HUES48 (cell line): ENCODE data around the gene ITPK1.

Experiments
- H3K27ac ChIP-seq: one replicate; pipeline ENCODE4 v1.7.0; 2013; ENCODE audit warnings: low read depth, low read length, inconsistent platforms
- H3K27me3 ChIP-seq: 2 replicates; pipeline ENCODE4 v1.6.1; 2013; ENCODE audit warnings: mild to moderate bottlenecking, low read length; ENCODE audit not compliant: control insufficient read depth, insufficient read depth
- H3K36me3 ChIP-seq: 2 replicates; pipeline ENCODE4 v1.6.1; 2013; ENCODE audit warnings: low read length; ENCODE audit not compliant: control insufficient read depth, insufficient read depth
- H3K4me1 ChIP-seq: 2 replicates; pipeline ENCODE4 v1.6.1; 2013; ENCODE audit warnings: mild to moderate bottlenecking, low read length; ENCODE audit not compliant: control insufficient read depth, insufficient read depth
- H3K4me3 ChIP-seq: 2 replicates; pipeline ENCODE4 v1.5.1; 2013; ENCODE audit warnings: mild to moderate bottlenecking, low read depth, low read length
- H3K9ac ChIP-seq: 2 replicates; pipeline ENCODE4 v1.6.1; 2013; ENCODE audit warnings: mild to moderate bottlenecking, low read depth, low read length, moderate library complexity
- H3K9me3 ChIP-seq: 2 replicates; pipeline ENCODE4 v1.6.1; 2013; ENCODE audit warnings: low read length; ENCODE audit not compliant: control insufficient read depth, insufficient read depth

The ITPK1 gene

DNA sequence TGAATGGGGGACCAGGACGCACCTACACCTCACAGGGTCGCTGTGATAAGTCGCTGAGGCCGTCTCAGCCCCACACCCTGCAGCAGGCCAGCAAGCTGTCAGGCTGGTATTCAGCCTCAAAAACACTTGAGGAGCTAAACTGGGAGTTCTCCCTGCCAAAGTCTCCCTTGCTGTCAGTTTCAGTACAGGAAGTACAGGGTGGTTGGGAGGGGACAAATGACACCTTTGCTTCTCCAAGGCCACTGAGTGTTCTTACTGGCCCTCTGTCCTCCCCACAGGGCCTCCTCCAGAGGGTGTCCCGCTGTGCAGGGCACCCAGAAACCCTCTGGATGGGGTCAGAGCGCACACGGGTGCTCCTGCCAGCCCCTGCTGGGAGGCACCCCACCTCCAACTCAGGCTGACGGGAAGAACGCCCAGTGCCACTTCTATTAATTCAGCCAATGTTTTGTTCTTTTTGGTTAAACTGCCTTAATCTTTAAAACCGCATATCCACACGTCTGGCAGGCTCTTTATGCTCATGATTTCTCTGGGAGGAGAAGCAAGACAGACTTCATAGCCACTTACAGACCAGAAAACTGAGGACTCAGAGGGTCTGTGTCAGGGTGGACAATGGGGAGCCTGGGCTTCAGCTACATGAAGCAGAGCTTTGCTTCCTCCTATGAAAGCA, 75.9 kb downstream of the ITPK1 start:
- Histone ChIP-seq H3K9ac (peak overlapping the region; percentile 11; the same call in 1 of the 2 replicates), H3K27me3 (no peaks in the 10 kb centered on the region), H3K9me3 (no peaks in the 10 kb centered on the region), H3K4me1 (peaks cover 66% of the 10 kb centered on the region), H3K36me3 (no peaks in the 10 kb centered on the region), H3K4me3 (no peak overlapping the region), H3K27ac (no peak overlapping the region)

DNA sequence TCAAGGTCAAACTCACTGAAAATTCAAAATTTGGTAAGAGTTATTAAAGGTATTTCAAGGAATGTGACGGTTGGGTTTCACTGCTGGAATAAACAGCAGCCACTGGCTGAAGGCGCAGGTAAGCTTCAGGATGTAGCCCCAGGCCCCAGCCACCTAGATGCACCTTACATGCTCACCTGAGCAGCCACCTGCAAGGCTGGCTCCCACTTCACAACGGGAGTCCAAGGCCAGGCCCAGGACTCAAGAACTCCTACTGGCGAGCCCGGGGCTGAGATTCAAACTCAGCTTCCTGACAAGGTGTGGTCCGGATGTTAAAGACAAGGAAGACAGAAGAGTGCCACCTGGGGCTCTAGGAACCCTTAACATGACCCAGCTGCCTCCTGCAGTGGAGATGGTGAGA, 78.4 kb downstream of the ITPK1 start:
- H3K4me1 ChIP-seq = peaks cover 72% of the 10 kb centered on the region
- no peak overlapping the region for H3K9ac ChIP-seq
- H3K27me3 ChIP-seq = no peaks in the 10 kb centered on the region
- H3K4me3 ChIP-seq = no peak overlapping the region
- H3K27ac ChIP-seq = no peak overlapping the region
- no peaks in the 10 kb centered on the region for H3K36me3 ChIP-seq
- H3K9me3 ChIP-seq = no peaks in the 10 kb centered on the region

DNA sequence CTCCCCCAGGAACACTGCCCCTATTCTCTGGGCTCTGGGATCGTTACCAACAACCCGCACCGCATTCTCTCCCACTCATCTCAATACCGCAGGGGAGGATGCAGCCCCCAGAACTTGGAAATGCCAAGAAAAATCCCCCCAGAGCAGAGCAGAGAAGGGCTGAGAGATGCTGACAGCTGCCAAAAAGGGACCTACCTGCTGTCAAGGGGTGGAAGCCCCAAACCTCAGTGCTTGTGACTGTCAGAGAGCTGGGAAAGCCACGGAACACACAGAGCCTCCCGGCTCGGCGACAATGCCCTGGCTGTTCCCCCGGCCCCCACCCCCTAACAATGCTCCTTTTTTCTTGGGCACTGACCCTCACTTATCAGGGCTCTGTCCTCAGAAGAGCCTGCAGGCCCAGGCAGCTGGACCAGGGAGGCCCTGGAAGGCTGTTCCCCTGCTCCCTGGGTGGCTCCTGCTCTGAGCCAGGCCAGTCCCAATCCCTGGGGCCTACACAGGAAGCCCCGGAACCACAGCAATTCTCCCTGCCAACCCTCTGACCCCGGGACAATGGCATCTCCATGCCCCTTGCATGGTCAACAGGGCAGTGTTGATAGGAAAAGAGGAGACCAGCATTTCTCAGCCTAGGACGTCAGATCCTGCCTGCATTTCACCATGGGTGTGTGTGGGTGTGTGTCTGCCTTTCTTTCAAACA, 78.9 kb downstream of the ITPK1 start:
- H3K27ac ChIP-seq = peak overlapping the region; percentile 43
- H3K36me3 ChIP-seq = no peaks in the 10 kb centered on the region
- H3K4me3 ChIP-seq = no peak overlapping the region
- no peaks in the 10 kb centered on the region for H3K27me3 ChIP-seq
- H3K9ac ChIP-seq = no peak overlapping the region
- no peaks in the 10 kb centered on the region for H3K9me3 ChIP-seq
- peaks cover 67% of the 10 kb centered on the region for H3K4me1 ChIP-seq

DNA sequence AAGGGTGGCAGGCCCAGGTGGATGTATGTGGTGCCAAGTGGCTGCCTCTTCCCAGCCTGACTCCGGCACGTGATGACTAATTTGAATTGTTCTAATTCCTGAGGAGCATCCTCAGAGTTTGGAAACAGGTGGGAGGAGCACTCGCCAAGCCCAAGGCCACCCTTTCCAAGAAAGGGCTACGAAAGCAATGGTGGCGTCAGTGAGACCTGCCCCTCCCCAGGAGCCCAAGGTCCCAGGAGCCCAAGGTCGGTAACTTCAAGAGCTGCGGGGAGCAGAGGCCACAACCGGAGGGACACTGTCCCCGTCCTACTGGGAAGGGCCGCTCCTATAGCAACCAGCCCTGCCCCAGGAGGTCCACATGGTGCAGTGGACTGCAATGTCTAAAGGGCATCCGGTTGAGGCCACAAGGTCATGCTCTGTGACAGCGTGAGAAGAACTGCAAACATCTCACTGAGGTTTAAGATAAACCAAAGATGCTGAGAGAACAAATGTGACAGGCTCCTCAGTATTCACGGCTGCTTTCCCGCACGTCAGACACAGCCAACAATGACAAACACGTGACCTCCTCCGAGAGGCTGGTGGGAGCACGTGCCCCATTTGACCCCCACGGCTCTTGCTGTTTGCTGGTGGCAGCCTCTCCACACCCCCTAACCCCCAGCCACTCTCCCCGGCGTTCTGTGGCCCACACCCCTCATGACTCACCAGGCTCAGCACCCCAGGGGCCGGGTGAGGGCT, 79.6 kb downstream of the ITPK1 start:
- Histone ChIP-seq H3K9ac (no peak overlapping the region), H3K27me3 (no peaks in the 10 kb centered on the region), H3K27ac (peak overlapping the region; percentile 43), H3K36me3 (no peaks in the 10 kb centered on the region), H3K4me3 (no peak overlapping the region), H3K9me3 (no peaks in the 10 kb centered on the region), H3K4me1 (peaks cover 60% of the 10 kb centered on the region)

DNA sequence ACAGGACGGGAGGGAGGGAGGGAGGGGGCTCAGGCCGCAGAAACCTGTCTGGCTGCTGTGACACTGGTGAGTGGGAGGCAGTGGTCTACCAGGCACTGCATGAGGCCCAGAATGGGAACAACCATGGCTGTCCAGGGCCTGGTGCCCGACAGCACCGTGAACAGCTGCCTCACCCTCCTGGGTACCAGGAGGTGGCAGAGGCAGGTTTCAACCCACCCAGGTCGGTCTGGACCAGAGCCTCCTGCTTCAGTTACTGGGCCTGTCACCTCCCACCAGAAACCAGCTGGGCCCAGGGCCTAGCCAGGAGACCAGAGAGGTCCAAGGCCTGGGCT, 80.2 kb downstream of the ITPK1 start:
- Histone ChIP-seq H3K9me3 (no peaks in the 10 kb centered on the region), H3K9ac (no peak overlapping the region), H3K27ac (no peak overlapping the region), H3K4me1 (peaks cover 55% of the 10 kb centered on the region), H3K4me3 (no peak overlapping the region), H3K27me3 (no peaks in the 10 kb centered on the region), H3K36me3 (no peaks in the 10 kb centered on the region)

DNA sequence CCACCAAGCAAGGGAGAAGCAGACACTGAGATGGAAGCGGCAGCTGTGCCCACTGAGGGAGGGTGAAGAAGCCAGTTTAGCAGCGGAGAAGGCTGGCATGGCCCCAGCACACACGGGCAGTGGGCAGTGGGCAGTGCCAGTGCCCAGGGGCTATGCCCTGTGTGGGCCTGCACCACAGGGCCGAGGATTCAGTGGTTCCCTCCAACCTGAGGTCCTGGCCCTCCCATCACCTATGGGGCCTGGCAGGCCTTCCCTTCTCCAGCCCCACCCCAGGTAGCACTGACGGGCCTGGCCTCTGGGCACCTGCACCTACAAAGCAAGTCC, 81.1 kb downstream of the ITPK1 start:
- no peaks in the 10 kb centered on the region for H3K9me3 ChIP-seq
- no peak overlapping the region for H3K9ac ChIP-seq
- no peak overlapping the region for H3K4me3 ChIP-seq
- H3K4me1 ChIP-seq = peaks cover 45% of the 10 kb centered on the region
- no peaks in the 10 kb centered on the region for H3K36me3 ChIP-seq
- no peak overlapping the region for H3K27ac ChIP-seq
- H3K27me3 ChIP-seq = no peaks in the 10 kb centered on the region

DNA sequence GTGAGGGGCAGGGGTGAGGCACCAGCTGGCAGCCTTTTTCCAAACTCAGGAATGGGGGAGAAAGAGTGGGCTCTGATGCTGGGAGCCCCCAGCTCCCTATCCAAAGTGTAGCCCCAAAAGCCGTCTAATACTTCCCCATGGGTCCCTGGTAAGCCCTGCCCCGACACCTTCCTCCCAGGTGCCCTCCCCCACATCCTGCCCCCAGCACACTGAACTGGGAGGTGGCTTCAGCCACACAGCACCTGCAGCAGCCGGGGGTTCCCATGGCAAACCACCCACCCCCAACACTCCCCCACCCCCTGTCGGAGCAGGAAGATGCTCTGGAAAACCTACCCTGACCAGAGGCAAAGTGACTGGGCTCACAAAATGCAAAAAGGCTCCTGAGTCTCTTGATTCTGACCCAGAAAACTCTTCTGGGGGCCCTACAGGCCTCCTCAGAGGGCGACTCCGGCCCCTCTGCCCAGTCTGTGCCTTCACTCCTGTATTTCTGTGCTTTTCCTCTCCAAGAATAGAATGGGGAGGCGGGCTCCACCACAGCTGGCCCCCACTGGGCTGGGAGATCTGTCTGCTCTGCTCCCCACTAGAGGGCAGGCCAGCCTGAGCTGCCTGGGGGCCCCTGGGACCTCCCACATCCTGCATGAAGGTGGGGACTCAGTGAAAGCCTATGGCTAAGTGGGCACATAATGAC, 81.6 kb downstream of the ITPK1 start:
- Histone ChIP-seq H3K4me1 (peaks cover 43% of the 10 kb centered on the region), H3K27me3 (no peaks in the 10 kb centered on the region), H3K36me3 (no peaks in the 10 kb centered on the region), H3K4me3 (no peak overlapping the region), H3K9ac (no peak overlapping the region), H3K27ac (no peak overlapping the region), H3K9me3 (no peaks in the 10 kb centered on the region)

DNA sequence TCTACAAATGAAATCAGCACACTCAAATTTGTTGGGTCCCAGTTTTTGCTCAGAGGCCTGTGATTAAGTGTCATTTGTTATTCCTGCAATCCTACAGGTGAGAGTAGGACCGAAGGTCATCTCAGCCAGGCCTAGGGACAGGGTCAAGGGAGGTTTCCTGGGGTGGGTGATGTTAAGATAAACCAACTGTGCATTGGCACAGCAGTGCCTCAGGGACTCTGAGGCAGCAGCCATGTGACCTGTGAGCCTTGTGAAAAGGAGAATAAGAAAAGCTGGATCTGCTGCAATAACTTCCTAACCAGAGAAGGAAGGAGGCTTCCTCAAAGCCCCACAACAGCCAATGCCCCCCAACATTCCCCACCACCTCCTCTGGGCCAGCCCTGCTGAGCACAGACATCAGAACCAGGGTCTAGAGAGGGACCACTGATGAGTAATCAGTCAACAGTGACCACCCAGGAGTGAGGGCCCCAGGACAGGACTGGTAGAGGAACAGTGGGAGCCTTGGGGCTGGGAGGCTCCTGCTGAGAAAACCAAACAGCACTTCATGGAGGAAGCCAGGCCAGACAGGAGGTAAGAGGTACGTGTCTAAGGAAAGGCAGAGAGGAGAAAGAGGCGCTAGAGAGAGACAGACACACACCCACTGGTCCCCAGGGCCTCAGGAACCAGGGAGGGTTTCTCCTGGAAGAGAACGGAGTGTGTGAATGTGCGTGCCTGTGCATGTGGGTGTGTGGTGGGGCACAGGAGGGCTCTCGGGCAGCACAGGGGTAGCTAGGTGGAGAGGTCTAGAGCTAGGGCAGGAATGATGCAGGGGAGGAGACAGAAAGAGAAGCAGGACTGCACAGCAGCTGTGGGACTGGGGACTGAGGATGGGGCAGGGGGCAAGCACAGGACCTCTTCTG, 82.4 kb downstream of the ITPK1 start:
- Histone ChIP-seq H3K27ac (no peak overlapping the region), H3K9ac (no peak overlapping the region), H3K27me3 (no peaks in the 10 kb centered on the region)

DNA sequence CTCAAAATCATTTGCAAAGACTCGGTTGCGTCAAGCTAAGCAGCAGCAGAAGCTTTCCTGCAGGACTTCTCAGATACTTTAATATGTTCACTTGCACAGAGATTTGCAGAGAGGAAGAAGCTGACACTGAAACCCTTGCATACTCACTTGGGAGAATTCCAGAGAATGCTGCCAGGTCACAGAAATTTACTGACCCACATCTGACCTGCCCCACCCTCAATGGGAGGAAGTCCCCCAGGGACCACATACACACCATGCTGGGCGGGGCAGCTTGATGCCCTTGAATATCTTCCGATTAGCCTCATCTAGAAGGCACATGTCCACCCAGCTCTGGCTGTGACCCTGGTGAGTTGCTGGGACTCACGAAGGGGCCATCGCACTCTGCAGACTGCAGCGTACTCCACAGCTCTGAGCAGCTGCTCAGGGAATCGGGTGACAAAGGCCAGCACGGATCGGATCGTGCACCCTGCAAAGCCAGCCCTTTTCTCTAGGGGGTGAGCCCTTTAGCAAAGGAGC, 83.2 kb downstream of the ITPK1 start:
- Histone ChIP-seq H3K36me3 (no peaks in the 10 kb centered on the region), H3K27me3 (no peaks in the 10 kb centered on the region), H3K4me3 (no peak overlapping the region), H3K4me1 (peaks cover 35% of the 10 kb centered on the region), H3K9me3 (no peaks in the 10 kb centered on the region), H3K9ac (no peak overlapping the region), H3K27ac (no peak overlapping the region)

More for the DNA sequence above, 82.4 kb downstream of the ITPK1 start:
- no peak overlapping the region for H3K4me3 ChIP-seq
- no peaks in the 10 kb centered on the region for H3K9me3 ChIP-seq
- H3K4me1 ChIP-seq = peaks cover 43% of the 10 kb centered on the region
- no peaks in the 10 kb centered on the region for H3K36me3 ChIP-seq
